ENCODE data around the gene CAPN12. TPM values are rescaled to one million over a fixed set of nuclear protein-coding genes. Genes with fewer than 3 reads are reported as not detected.

Gene CAPN12
- total and polyA plus RNA-seq, 10 of the 15 experiments (the other 5 are each of a cell fraction or from before 2014, with no cell fraction given), result 0.64 to 4.6 (median 2.0) TPM

GRCh38 chr19:38769635-38770211 is 25.4 kb upstream of the CAPN12 start:
- H3K9me3 ChIP-seq (replicated peaks; ENCODE audit: control insufficient read depth, insufficient read depth, low read length), result no peaks in the 10 kb centered on the region
- H3K4me1 ChIP-seq (ENCODE audit: control insufficient read depth, insufficient read depth, low read length), result no peaks in the 10 kb centered on the region
- RAD21 ChIA-PET (ENCODE audit: unreplicated experiment), result interaction anchor here (0.6 to 0.8 kb wide), 3 partner anchors 83 to 159 kb away, joined by 3 to 4 read pairs (median 4); no protein-coding TSS in a partner anchor
- ATAC-seq, result peak; percentile 93
- peak overlapping the region; percentile 78 for H2AFZ ChIP-seq (ENCODE audit: control insufficient read depth, low read depth, low read length)
- BruUV-seq (replicated peaks), result no TSS peak
- H3K36me3 ChIP-seq (ENCODE audit: control insufficient read depth in 2 of 2, insufficient read depth in 2 of 2, low read length in 1 of 2), result no peaks in the 10 kb centered on the region
- H3K4me3 ChIP-seq, result no peak overlapping the region
- no peaks in the 10 kb centered on the region for H3K27me3 ChIP-seq (replicated peaks in 1 of 2; ENCODE audit: control insufficient read depth in 2 of 2, insufficient read depth in 2 of 2, low read length in 1 of 2)
- H4K20me1 ChIP-seq (ENCODE audit: control insufficient read depth, insufficient read depth), result no peaks in the 10 kb centered on the region
- H3K27ac ChIP-seq (ENCODE audit: control insufficient read depth, insufficient read depth), result no peak overlapping the region
- SMC1A ChIA-PET (ENCODE audit: uncharacterized antibody, unreplicated experiment), result interaction anchor here (1.0 to 1.7 kb wide), 3 partner anchors 78 to 161 kb away, joined by 4 to 5 read pairs (median 5); partner anchors contain the start of genes MRPS12 and SARS2
- no peak overlapping the region for H3K9ac ChIP-seq (ENCODE audit: control insufficient read depth, insufficient read depth, low read length)
- no peaks in the 10 kb centered on the region for H3K79me2 ChIP-seq (ENCODE audit: control insufficient read depth, insufficient read depth, low read length)
- H3K4me2 ChIP-seq (ENCODE audit: control insufficient read depth, insufficient read depth), result peak overlapping the region; percentile 26
- CTCF ChIA-PET, result interaction anchor here (0.7 to 1.7 kb wide), 10 partner anchors 9 to 367 kb away, joined by 3 to 7 read pairs (median 4); partner anchors contain the start of genes FAM98C, MRPS12 and SARS2
- intact Hi-C loops (cut with micrococcal nuclease; ENCODE audit: unreplicated experiment) (no loop called here), in situ Hi-C loops (cut with MboI) (no loop called here)
- no peak for DNase-seq (ENCODE audit: low read depth, low spot score)
- POLR2A ChIA-PET, result interaction anchor here (0.6 kb wide), 1 partner anchor 869 kb away, joined by 9 read pairs; no protein-coding TSS in a partner anchor
- peak; percentile 85 for FAIRE-seq
- WGBS (ENCODE audit: insufficient coverage, insufficient replicate concordance, low lambda C conversion rate, missing lambda C conversion rate), result 6% methylated on average over 36 of the region's 42 CpGs
- 0 out of 2 replicates have a peak, but pooled peaks have one; percentile 38 for TF ChIP-seq LARP7 (IDR thresholded peaks at IDR 0.05)
- TF ChIP-seq POLR2A (IDR thresholded peaks at IDR 0.05; ENCODE audit: low read depth, low read length), result peak; percentile 60
- TF ChIP-seq PAX5 (IDR thresholded peaks at IDR 0.05; ENCODE audit: borderline replicate concordance, low read depth, low read length), result peak; percentile 43; the same call in 1 of the 2 replicates
- TF ChIP-seq EED (IDR thresholded peaks at IDR 0.05; ENCODE audit: low read depth), result no peak
- TF ChIP-seq BHLHE40 (IDR thresholded peaks at IDR 0.05; ENCODE audit: borderline replicate concordance in 1 of 2, low read depth in 2 of 2, low read length in 1 of 2), result peak in 1 of 2 experiments; percentile 75; a peak in 2 of 4 replicates
- 0 out of 2 replicates have a peak, but pooled peaks have one; percentile 28 for TF ChIP-seq GATAD2B (conservative IDR thresholded peaks at IDR 0.05; ENCODE audit: low read depth)
- no peak for TF ChIP-seq POLR2AphosphoS5 (IDR thresholded peaks at IDR 0.05; ENCODE audit: low read length)
- TF ChIP-seq POLR2AphosphoS2 (IDR thresholded peaks at IDR 0.05; ENCODE audit: low read depth, low read length), result no peak
- TF ChIP-seq IRF4 (IDR thresholded peaks at IDR 0.05; ENCODE audit: low read depth, low read length), result no peak
- peak; percentile 53; the same call in 1 of the 2 replicates for TF ChIP-seq MAX (IDR thresholded peaks at IDR 0.05; ENCODE audit: low read depth, low read length)
- TF ChIP-seq IKZF1 (conservative IDR thresholded peaks at IDR 0.05), result peak; percentile 45; the same call in 1 of the 2 replicates
- no peak for TF ChIP-seq NKRF (conservative IDR thresholded peaks at IDR 0.05)
- TF ChIP-seq RAD21 (IDR thresholded peaks at IDR 0.05; ENCODE audit: insufficient read depth, low read depth, low read length), result peak; percentile 35; the same call in 1 of the 2 replicates
- TF ChIP-seq ZSCAN29 (IDR thresholded peaks at IDR 0.05), result no peak
- no peak; the same call in 2 of the 3 replicates for TF ChIP-seq POU2F2 (IDR thresholded peaks at IDR 0.05; ENCODE audit: borderline replicate concordance, low read depth, low read length)
- no peak for TF ChIP-seq ETV6 (conservative IDR thresholded peaks at IDR 0.05 in 1 of 2, IDR thresholded peaks at IDR 0.05 in 1 of 2; ENCODE audit: borderline replicate concordance in 1 of 2, low read depth in 1 of 2)
- no peak for TF ChIP-seq ZZZ3 (IDR thresholded peaks at IDR 0.05; ENCODE audit: control insufficient read depth, insufficient read length, low read depth)
- peak; percentile 88 for TF ChIP-seq ZNF687 (IDR thresholded peaks at IDR 0.05)

All from GM12878 (cell line).